HCT116 (cell line): ENCODE data around the gene CRELD2. TPM values are rescaled to one million over a fixed set of nuclear protein-coding genes. Genes with fewer than 3 reads are reported as not detected.

Source experiments
- ATAC-seq: fragments of 200-7000 bp; cut with Tn5 transposase; 2 replicates; pipeline ENCODE4 v1.9.1; 2020; ENCODE audit warnings: mild to moderate bottlenecking, moderate library complexity
- BruUV-seq: library from RNA; stranded (reverse); fragments of 400-500 nt; replicated peaks from 2 replicates; lab custom pipeline; 2021; lab: Mats Ljungman, UMichigan
- CTCF ChIA-PET: fragments of 300-600 bp; sonication (Branson Sonifier 250); formaldehyde crosslinking; loops from one replicate; lab custom pipeline; 2021; ENCODE audit warnings: antibody characterized with exemption; lab: Charles Lee
- POLR2A ChIA-PET: fragments of 300-600, 350-600 bp; sonication (Branson Sonifier 250); formaldehyde crosslinking; loops from one replicate; lab custom pipeline; 2021; ENCODE audit warnings: antibody characterized with exemption; lab: Charles Lee
- RAD21 ChIA-PET, 2 experiments: fragments of 300-600 bp; sonication (Branson Sonifier 250); formaldehyde crosslinking; loops; one replicate each; lab custom pipeline; 2023; ENCODE audit warnings: low total read pairs in 2 of 2; ENCODE audit not compliant: uncharacterized antibody in 2 of 2, unreplicated experiment in 2 of 2, low non-redundant PET in 1 of 2; lab: Charles Lee
- DNase-seq: peaks from one replicate; pipeline ENCODE4 v3.0.0-alpha.2; 2010; ENCODE audit warnings: low read depth, low spot score
- H2AFZ ChIP-seq: fragments of 200-600 bp; shearing (Covaris generic), sonication (generic); 2 replicates; pipeline ENCODE4 v1.6.1; 2017; ENCODE audit warnings: low read depth, mixed run types, mixed read lengths, antibody characterized with exemption, low read length; ENCODE audit not compliant: poor library complexity, severe bottlenecking
- H3K27ac ChIP-seq: 2 replicates; pipeline ENCODE4 v1.5.1; 2012; ENCODE audit warnings: low read depth, low read length
- H3K27me3 ChIP-seq: fragments of 200-600 bp; sonication (generic); 2 replicates; pipeline ENCODE4 v1.6.1; 2016; ENCODE audit warnings: mixed run types, low read length, mixed read lengths; ENCODE audit not compliant: insufficient read depth
- H3K36me3 ChIP-seq, 2 experiments: fragments of 200-500 bp in 1 of 2; fragments of 200-600 bp in 1 of 2; sonication (Bioruptor generic) in 1 of 2; sonication (generic) in 1 of 2; 2 replicates each; pipeline versions ENCODE4 v1.5.1 to v1.6.1; 2014 to 2016; ENCODE audit warnings: low read length in 2 of 2, inconsistent platforms in 1 of 2, mixed read lengths in 1 of 2, mixed run types in 1 of 2; ENCODE audit not compliant: insufficient read depth in 2 of 2, control insufficient read depth in 1 of 2
- H3K4me1 ChIP-seq, 2 experiments: fragments of 200-600 bp in 1 of 2; sonication (generic) in 1 of 2; 2 replicates each; pipeline versions ENCODE4 v1.5.1 to v1.6.1; 2012 to 2017; ENCODE audit warnings: low read length in 2 of 2, inconsistent platforms in 1 of 2, mild to moderate bottlenecking in 1 of 2, mixed read lengths in 1 of 2, mixed run types in 1 of 2, moderate library complexity in 1 of 2; ENCODE audit not compliant: insufficient read depth in 2 of 2, control insufficient read depth in 1 of 2
- H3K4me2 ChIP-seq: fragments of 200-600 bp; sonication (generic); 2 replicates; pipeline ENCODE4 v1.6.1; 2017; ENCODE audit warnings: mixed run types, low read length, mixed read lengths
- H3K4me3 ChIP-seq, 2 experiments: fragments of 200-600 bp in 1 of 2; sonication (generic) in 1 of 2; replicated peaks in 1 of 2; 2 replicates each; pipeline ENCODE4 v1.5.1; 2011 to 2016; ENCODE audit warnings: low read length in 2 of 2, control low read depth in 1 of 2, low read depth in 1 of 2, mild to moderate bottlenecking in 1 of 2, mixed read lengths in 1 of 2, mixed run types in 1 of 2
- H3K79me2 ChIP-seq: fragments of 200-600 bp; sonication (generic); 2 replicates; pipeline ENCODE4 v1.6.1; 2017; ENCODE audit warnings: mild to moderate bottlenecking, mixed run types, low read length, moderate library complexity, mixed read lengths; ENCODE audit not compliant: insufficient read depth
- H3K9ac ChIP-seq: fragments of 200-600 bp; sonication (generic); 2 replicates; pipeline ENCODE4 v1.6.1; 2016; ENCODE audit warnings: low read length, mixed read lengths
- H3K9me2 ChIP-seq: fragments of 200-600 bp; sonication (generic), shearing (Covaris generic); 2 replicates; pipeline ENCODE4 v1.6.1; 2017; ENCODE audit warnings: mixed run types, mild to moderate bottlenecking, moderate library complexity; ENCODE audit not compliant: insufficient read depth
- H3K9me3 ChIP-seq, 2 experiments: fragments of 200-500 bp in 1 of 2; fragments of 200-600 bp in 1 of 2; sonication (Bioruptor generic) in 1 of 2; sonication (generic) in 1 of 2; 2 replicates each; pipeline ENCODE4 v1.6.1; 2014 to 2017; ENCODE audit warnings: low read length in 2 of 2, mixed read lengths in 2 of 2, inconsistent platforms in 1 of 2, low read depth in 1 of 2, mild to moderate bottlenecking in 1 of 2, mixed run types in 1 of 2, moderate library complexity in 1 of 2; ENCODE audit not compliant: control insufficient read depth in 1 of 2, insufficient read depth in 1 of 2
- H4K20me1 ChIP-seq: fragments of 200-600 bp; sonication (generic), shearing (Covaris generic); 2 replicates; pipeline ENCODE4 v1.6.1; 2017; ENCODE audit warnings: mixed run types, mild to moderate bottlenecking, moderate library complexity; ENCODE audit not compliant: insufficient read depth
- CEBPB ChIP-seq: IDR thresholded peaks from 2 replicates; pipeline ENCODE4 v1.6.1; 2012; ENCODE audit warnings: low read depth
- FOSL1 ChIP-seq: IDR thresholded peaks from 2 replicates; pipeline ENCODE4 v1.6.1; 2012; ENCODE audit warnings: low read depth
- MAX ChIP-seq: IDR thresholded peaks from 2 replicates; pipeline ENCODE4 v1.6.1; 2012
- POLR2A ChIP-seq: IDR thresholded peaks from 2 replicates; pipeline ENCODE4 v1.7.0; 2011; ENCODE audit warnings: borderline replicate concordance; ENCODE audit not compliant: insufficient read depth, insufficient read length; ENCODE audit errors: extremely low read depth
- POLR2AphosphoS5 ChIP-seq: IDR thresholded peaks from 2 replicates; pipeline ENCODE4 v1.6.1; 2011; ENCODE audit warnings: mild to moderate bottlenecking, low read depth, low read length, moderate library complexity
- RAD21 ChIP-seq: IDR thresholded peaks from 2 replicates; pipeline ENCODE4 v1.6.1; 2012; ENCODE audit warnings: low read depth, mild to moderate bottlenecking
- SP1 ChIP-seq: IDR thresholded peaks from 2 replicates; pipeline ENCODE4 v1.6.1; 2012; ENCODE audit warnings: low read depth
- TCF7L2 ChIP-seq: IDR thresholded peaks from 2 replicates; pipeline ENCODE4 v1.7.0; 2011; ENCODE audit warnings: borderline replicate concordance, inconsistent platforms; ENCODE audit not compliant: insufficient read depth, insufficient read length; ENCODE audit errors: extremely low read depth
- YY1 ChIP-seq: IDR thresholded peaks from 2 replicates; pipeline ENCODE4 v1.6.1; 2011; ENCODE audit warnings: low read length, low read depth, moderate library complexity, mild to moderate bottlenecking; ENCODE audit not compliant: insufficient replicate concordance; ENCODE audit errors: extremely low read depth
- ZFX ChIP-seq: fragments of 450-650 bp; IDR thresholded peaks from 2 replicates; pipeline ENCODE4 v1.6.1; 2017
- intact Hi-C: fragments of 100-400 bp; cut with micrococcal nuclease; formaldehyde crosslinking; loops from 2 replicates; pipeline ENCODE4 v1.10.0; 2022
- total RNA-seq: library from RNA; stranded (reverse); gene quantifications from one replicate; pipeline ENCODE4 v1.2.1, GENCODE V29; 2021; ENCODE audit not compliant: unreplicated experiment

CRELD2 gene
- total RNA-seq, 1 experiment from 2014 or later = 45.8 TPM

GRCh38 chr22:49960159-49961004, 41.9 kb downstream of the CRELD2 start, which contains the start of gene PIM3:
Gene PIM3 (plus strand): TSS chr22:49960772. CDS start chr22:49960948, 176 bp downstream.
- no peak within 1 kb of the TSS for H2AFZ ChIP-seq
- BruUV-seq = no TSS peak
- H3K9me2 ChIP-seq = no peaks in the 10 kb centered on the region
- H3K27ac ChIP-seq = peak within 1 kb of the TSS; percentile 95
- intact Hi-C loops = no loop called here
- ChIA-PET RAD21 (no interaction called here), CTCF (interaction anchor here (1.4 kb wide), 1 partner anchor 27 kb away, joined by 3 read pairs; no protein-coding TSS in a partner anchor), POLR2A (interaction anchor here (0.8 to 1.5 kb wide), 3 partner anchors 9 to 24 kb away, joined by 3 read pairs; no protein-coding TSS in a partner anchor)
- peaks cover 45% of the 10 kb centered on the region for H3K79me2 ChIP-seq
- peak; percentile 93 for DNase-seq
- peak; percentile 83 for TF ChIP-seq ZFX
- TF ChIP-seq POLR2A = peak; percentile 96
- peak; percentile 90 for TF ChIP-seq POLR2AphosphoS5
- peak; percentile 43 for TF ChIP-seq TCF7L2
- TF ChIP-seq FOSL1 = no peak
- peak; percentile 53 for TF ChIP-seq YY1
- TF ChIP-seq RAD21 = no peak
- TF ChIP-seq MAX = peak; percentile 92; the same call in 1 of the 2 replicates
- peak; percentile 29; the same call in 1 of the 2 replicates for TF ChIP-seq SP1
- no peak for TF ChIP-seq CEBPB
- no peaks in the 10 kb centered on the region for H3K9me3 ChIP-seq
- H3K27me3 ChIP-seq = no peaks in the 10 kb centered on the region
- peak within 1 kb of the TSS; percentile 82 to 95 for H3K4me3 ChIP-seq
- peak within 1 kb of the TSS; percentile 94 for H3K9ac ChIP-seq
- peaks cover 18 to 34% of the 10 kb centered on the region in 2 experiments; a peak in 3 of 4 replicates for H3K36me3 ChIP-seq
- ATAC-seq = peak; percentile 86
- peaks cover 16% of the 10 kb centered on the region; the same call in 1 of the 2 replicates for H4K20me1 ChIP-seq
- peaks cover 25 to 49% of the 10 kb centered on the region in 2 experiments for H3K4me1 ChIP-seq
- H3K4me2 ChIP-seq = peak within 1 kb of the TSS; percentile 100
